Smooth muscle cell of the brain vasculature (primary cell): ENCODE data around the gene FBN2.

Source experiments
- DNase-seq: peaks from one replicate; pipeline ENCODE4 v3.0.0-alpha.2; 2012; ENCODE audit warnings: low read depth, low spot score

FBN2 gene

GRCh38 chr5:128253880-128254279 is 284.2 kb downstream of the FBN2 start:
- DNase-seq: no peak

GRCh38 chr5:128253161-128253560 is 284.9 kb downstream of the FBN2 start:
- no peak for DNase-seq

- DNase-seq: no peak
Measured at GRCh38 chr5:128252756-128253155, 285.3 kb downstream of the FBN2 start.

DNA sequence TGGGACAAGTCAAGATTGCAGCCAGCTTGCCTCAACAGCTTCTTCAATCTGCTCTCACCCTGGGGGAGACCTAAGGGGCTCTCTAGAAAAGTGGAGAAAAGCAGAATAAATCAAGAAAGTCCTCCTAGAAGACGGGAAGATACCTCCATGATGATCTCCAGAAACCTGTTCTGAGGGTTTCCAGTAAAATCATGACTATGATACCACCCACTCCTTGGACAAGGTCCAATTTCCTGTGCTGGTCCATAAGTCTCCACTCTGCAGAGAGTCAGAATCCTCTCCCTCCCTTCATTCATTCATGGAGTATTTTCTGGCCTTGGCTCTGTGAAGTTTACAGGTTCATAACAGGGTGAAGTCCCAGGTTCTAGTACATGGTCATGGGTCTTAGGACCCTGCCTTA is 285.8 kb downstream of the FBN2 start:
- no peak for DNase-seq

- DNase-seq: no peak
Measured at GRCh38 chr5:128245974-128246373, 292.1 kb downstream of the FBN2 start.

DNA sequence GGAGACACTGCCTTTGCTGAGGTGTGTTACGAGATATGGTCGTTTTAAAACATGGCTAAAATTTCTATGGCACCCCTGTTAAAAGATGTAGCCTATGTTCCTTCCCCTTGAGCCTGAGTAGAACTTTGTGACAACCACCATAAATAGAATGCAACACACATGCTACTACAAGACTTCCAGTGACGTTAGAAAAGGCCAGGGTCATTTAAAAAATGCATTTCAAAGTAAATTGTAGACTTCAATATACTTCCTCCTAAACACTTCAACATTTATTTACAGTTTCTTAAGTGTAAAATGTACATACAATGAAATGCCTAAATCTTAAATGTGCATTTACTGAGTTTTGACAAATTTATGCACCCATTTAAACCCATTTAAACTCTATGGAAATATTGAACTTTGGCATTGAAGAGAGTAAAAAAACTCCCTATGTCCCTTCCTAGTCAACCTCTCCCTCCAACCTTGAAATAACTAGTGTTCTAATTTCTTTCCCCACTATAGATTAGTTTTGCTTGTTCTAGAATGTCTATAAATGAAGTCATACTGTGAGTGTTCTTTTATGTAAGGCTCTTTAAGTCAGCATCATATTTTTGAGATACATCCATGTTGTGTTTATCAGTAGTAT is 294.0 kb downstream of the FBN2 start:
- DNase-seq: no peak

DNA sequence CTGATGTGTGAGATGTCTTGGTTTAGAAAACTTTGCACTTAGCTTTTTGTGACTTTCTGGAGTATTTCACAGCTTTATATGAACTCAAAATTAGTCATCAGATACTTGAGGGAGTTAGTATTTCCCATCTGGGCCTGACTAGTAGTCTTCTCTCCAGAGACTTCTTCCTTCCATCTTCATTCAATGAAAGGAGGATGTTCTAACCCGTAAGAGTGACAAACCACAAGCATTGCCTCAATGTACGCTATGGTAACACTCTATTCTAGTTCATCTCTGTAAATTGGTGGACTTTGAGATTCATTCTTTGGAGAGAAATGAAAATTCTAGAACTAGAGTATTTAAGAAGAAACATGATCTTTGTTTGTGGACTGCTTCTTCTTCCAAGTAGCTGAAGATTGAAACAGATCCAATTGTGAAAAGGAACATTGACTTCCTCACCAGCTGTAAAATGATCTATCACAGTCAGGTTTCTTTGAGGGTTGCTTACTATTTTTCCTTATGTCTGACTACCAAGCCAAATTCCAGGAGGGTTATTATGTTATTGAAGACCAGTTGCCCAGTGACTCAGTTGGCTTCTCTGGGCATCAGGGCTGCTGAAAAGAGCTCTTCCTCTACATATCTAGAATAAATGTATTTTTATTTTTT is 296.9 kb downstream of the FBN2 start:
- DNase-seq: peak; percentile 39

- DNase-seq: no peak
Measured at GRCh38 chr5:128237546-128237945, 300.5 kb downstream of the FBN2 start.

DNA sequence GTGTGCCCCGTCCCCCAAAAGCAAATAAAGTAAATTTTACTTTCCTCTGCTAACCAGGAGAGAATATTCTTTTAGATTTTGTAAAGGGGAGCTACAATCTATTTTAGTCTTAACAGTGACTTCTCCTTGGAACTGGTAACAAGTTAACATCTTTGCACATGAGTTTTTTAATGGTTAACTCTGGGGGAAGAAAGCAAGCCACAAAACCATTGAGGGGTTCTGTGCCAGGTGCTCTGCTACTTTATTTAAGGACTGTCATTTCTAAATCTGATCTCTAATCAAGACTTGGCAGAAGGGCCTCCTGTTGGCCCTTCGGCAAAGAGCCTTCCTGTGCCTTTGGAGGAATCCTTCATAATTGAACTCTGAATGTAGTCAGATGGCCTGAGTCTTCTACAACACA is 301.0 kb downstream of the FBN2 start:
- no peak for DNase-seq

- no peak for DNase-seq
Measured at GRCh38 chr5:128236334-128236733, 301.7 kb downstream of the FBN2 start.

DNA sequence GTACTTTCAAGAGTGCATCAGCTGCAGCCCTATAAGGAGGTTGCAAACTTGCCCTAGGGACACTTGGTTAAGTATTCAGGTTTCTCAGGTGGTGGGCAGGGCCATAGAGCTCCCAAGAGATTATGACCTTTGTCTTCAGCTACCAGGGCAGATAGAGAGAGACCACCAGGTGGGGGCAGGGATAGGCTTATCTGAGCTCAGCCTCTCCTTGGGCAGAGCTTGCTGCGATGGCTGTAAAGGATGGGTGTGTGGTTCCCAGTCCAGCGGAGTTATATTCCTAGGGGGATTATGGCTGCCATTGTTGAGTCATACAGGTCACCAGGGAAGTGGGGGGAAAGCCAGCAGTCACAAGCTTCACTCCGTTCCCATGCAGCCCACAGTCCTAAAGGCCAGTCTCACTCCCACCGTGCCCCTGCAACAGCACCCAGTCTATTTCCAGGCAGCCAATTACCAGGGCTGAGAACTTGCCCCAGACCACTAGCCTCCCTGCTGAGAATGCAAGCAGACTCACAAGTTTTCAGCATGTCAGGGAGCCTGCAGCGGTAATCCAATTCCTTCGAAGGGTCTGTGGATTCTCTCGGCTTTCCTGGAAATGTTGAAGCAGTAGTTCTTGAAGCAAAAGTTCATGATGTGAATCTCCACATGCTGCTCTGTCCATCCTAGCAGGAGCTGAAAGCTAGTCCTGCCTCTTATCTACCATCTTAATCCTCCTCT is 303.0 kb downstream of the FBN2 start:
- DNase-seq: peak; percentile 35

DNA sequence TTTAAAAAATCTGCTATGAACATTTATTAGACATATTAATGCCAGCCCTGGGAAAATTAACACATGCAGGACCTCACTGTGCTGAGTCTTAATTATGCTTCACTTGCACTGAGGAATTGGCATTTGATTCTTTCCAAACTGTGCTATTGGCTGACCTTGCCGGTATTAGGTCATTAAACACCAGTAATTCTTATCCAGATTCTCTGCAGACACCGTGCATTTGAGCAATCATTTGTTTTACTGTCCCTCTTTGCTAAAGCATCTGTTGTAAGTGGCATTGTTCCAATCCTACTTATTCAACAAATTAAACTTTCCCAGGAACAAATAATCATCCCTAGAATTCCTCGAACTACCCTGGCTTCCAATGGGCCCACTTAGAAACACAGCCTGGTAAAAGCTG is 309.5 kb downstream of the FBN2 start:
- no peak for DNase-seq

DNA sequence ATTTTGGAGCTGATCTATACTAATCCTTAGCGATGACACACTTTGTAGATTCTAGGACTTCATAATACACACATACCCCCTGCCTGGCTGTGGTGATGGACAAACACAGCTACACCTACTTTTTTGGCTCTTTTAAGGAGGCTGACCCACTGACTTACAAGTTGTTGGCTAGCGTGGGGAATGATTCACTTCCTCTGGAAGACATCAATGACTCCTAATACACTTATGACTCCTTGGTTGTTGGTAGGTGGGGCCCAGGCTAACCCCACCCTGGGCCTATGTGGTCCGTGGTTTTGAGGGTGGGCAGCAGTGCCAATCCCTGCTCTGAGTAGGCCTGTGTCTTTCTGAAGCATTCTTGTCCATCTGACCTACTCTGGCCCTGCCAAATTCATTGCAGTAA is 310.0 kb downstream of the FBN2 start:
- peak; percentile 91 for DNase-seq

DNA sequence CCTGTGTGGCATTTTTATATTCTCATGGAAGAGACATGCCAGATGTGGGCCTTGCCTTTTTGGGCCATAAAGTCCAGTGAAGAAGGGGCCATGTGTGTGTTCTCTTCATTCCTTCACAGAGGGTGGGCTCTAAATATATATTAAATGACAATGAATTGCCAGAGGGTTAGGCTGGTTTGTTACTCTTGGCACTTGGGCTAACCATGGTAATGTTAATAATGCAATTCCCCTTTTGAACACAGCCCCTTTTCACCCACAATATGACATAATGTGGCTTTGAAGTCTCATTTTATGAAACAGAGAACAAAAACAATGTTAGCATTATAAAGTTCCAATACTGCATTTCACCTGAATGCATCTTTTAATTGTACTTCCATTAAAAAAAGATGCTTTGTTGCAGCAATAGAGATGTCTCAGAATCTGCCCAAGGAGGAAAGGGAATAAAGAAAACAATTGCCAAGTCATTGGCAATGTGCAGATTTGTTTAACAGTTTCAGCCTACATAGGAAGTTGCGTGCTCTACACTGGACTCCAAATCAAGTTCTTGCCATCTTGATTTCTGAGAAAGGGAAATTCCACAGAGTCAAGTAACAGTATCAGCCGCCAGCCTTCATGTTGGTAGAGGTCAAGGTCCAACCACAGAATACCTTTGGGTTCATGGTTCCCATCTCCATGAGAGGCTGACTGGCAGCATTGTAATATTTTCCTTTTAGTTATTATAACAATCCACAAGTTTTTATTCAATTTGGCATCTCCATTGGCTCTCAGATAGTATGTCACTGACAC is 312.6 kb downstream of the FBN2 start:
- DNase-seq: peak; percentile 36

- DNase-seq: no peak
Measured at GRCh38 chr5:128224336-128224735, 313.7 kb downstream of the FBN2 start.

DNA sequence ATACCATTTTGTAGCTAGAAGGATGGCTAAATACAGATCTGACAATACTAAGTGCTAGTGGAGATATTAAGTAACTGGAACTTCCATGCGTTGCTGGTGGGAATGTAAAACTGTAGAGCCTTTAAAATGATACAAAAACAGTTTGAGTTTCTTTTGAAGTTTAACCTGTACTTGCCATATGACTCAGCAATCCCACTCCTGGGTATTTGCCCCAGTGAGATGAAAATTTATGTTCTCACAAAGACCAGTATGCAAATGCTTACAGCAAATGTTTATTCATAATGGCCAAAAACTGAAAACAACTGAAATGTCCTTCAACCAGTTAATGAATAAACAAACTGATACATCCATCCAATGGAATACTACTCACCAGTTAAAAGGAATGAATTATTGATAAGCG is 317.2 kb downstream of the FBN2 start:
- DNase-seq: no peak

- peak; percentile 98 for DNase-seq
Measured at GRCh38 chr5:128216860-128217531, 321.0 kb downstream of the FBN2 start.

DNA sequence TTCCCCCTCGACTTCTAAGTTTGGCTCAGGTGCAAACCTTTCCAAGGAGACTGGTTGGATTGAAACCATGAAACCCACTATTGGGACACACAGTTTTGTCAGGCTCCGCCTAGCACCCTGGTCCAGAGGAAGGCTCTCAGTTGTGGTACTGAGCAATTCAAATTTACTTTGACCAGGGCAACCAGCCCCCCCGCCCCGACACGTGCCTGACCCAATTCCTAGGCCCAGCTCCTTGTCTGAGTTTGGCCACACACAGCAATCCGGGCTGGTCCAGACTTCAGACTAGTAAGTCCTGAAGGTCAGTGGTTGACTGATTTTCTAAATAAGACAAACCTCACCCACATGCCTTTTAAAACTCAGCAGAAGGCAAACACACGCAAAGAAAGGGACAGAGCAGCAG is 321.8 kb downstream of the FBN2 start:
- no peak for DNase-seq

- DNase-seq: no peak
Measured at GRCh38 chr5:128213833-128214232, 324.2 kb downstream of the FBN2 start.

- peak; percentile 67 for DNase-seq
Measured at GRCh38 chr5:128213340-128213739, 324.7 kb downstream of the FBN2 start.

DNA sequence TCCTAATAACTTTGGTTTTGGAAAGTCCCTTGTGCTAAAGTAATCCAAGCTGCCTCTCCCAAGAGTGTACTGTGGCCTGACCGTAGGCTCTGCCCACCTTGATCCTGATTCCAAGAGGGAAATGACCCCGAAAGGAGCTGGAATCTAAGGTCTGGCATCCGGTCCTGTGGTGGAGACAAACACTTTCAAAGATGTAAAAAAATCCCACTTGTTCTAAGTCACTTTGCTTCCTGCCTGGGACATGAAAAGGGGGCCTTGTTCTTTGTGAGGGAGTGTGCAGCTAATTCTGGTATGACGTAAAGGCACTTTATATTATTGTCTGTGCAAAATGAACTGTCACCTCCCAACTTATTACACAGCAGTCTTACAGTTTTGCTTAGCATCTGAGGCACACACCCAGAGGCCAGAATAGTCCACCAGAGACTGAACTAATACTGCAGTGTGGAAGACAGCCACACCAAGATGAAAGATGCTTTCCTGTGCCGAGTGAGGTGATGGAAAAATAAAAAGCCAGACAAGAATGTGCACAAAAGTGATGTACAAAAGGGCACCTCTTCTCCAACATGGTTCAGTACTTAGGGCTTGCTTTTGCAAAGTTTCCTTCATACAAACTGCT is 325.7 kb downstream of the FBN2 start:
- DNase-seq: no peak
